HG03354 (cell line): ENCODE measurements around the gene HCN2.

Experiments
- ATAC-seq: cut with Tn5 transposase; IDR thresholded peaks from one replicate; pipeline ENCODE4 v1.9.1; 2021; ENCODE audit warnings: mild to moderate bottlenecking; ENCODE audit not compliant: unreplicated experiment, poor library complexity, severe bottlenecking

Gene HCN2

DNA sequence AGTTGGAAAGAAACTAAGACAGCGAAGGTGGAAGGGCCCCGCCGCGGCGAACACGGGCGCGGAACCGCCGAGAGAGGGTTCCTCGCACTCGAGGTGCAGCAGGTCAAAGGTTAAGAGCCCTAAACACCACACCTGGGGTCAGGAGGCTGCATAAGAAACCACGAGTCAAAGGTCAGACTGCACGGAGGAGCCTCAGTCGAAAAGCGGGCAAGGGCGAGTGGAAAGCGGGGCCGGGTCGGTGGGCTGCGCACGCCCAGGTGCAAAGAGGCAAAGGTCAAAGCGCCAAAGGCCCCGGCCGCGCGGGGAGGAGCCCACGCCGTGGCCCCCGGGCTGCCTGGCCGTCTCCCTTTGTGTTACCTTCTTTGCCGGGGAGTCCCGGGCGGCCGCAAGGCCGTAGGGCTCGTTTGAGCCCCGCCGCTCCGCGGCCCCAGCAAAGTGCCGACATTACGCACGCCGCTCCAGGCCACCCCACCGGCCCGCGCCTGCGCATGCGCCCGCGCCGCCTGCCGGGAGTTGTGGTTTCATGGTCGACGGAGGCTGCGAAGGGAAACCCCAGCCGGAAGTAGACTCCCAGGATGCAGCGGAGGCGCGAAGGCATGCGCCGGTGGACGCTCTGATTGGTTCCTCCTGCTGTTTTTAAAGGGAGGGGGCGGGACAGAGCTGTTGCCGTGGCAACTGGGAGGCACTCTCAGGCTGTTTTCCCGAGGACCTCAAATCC, 43.5 kb downstream of the HCN2 start, which contains the start of gene POLRMT:
Gene POLRMT, minus strand, starts transcription at position 470 of the 718 bp plus-strand sequence. Its CDS starts 25 bp downstream, at position 445.
- ATAC-seq: peak; percentile 81

DNA sequence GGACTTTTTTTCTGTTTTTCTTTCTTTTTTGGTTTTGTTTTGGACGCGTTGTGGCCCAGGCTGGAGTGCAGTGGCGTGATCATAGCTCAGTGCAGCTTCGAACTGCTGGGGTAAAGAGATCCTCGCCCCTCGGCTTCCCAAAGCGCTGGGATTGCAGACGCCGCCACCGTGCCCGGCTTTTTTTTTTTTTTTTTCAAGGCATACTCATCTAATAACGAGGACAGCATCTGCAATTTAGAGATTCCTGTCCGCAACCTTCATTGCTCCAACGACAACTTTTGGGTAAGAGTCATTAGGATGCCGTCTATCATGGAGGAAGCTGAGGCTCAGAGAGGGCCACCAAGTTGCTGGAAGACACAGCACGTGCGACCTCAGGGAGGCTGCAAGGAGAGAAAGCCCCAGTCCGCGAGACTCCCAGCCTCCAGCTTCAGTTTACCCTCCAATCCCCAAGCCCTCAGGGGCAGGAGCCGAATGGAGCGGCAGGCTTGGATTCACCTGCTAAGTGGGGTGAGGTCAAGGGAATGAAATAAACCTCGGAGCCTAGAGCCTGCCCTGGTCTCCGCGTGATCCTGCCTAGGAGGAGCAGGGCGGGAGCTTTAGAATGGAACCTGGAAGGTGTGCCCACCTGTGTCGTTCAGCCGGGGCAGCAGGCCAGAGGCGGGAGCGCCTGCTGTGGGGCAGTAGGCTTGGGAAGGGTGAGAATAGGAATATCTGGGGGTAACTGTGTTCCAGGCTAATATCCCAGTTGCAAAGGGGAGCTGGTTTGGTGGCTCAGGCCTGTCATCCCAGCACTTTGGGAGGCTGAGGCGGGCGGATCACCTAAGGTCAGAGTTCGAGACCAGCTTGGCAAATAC, 44.3 kb downstream of the HCN2 start:
- ATAC-seq: no peak

DNA sequence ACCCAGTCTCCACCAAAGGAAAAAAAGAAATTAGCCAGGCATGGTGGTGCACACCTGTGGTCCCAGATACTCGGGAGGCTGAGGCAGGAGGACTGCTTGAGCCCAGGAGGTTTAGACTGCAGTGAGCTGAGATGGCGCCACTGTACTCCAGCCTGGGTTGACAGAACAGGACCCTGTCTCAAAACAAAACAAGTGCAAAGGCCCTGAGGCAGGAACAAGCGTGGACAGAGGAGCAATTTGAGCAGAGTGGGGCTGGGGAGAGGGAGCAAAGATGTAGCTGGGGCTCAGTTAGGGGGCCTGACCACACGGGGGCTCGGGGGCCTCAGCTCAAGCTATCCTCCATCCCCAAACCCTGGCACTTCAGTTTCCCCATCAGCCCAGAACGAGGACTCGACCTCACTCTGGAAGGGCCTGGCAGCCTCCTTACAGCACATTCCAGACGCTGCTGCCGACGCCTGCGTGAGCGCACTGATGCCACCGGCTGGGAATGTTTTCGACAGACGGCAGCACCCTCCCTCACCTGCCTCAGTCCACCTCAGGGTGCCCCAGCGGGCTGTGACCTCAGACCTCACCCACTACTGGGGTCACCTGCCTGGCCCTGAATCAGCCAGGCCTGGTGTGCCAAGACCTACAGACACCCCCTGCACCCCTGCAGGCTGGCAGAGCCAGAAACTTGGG, 45.4 kb downstream of the HCN2 start:
- no peak for ATAC-seq

DNA sequence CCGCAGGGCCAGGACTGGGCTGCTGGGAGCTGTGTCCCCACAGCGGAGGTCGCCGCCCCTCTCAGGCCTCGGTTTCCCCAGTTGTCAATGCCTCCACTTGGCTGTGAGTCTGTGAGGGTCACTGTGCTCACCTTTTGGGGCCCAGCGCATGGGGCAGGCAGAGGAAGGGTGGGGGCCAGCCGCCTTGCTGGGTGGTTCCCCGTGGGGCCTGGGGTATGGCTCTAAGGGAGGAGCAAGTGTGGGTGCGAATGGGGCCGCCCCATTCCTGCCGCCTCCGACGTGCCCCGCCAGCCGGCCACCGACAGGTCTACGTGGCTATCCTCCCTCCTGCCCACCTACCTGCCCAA, 49.2 kb downstream of the HCN2 start:
- ATAC-seq: no peak

DNA sequence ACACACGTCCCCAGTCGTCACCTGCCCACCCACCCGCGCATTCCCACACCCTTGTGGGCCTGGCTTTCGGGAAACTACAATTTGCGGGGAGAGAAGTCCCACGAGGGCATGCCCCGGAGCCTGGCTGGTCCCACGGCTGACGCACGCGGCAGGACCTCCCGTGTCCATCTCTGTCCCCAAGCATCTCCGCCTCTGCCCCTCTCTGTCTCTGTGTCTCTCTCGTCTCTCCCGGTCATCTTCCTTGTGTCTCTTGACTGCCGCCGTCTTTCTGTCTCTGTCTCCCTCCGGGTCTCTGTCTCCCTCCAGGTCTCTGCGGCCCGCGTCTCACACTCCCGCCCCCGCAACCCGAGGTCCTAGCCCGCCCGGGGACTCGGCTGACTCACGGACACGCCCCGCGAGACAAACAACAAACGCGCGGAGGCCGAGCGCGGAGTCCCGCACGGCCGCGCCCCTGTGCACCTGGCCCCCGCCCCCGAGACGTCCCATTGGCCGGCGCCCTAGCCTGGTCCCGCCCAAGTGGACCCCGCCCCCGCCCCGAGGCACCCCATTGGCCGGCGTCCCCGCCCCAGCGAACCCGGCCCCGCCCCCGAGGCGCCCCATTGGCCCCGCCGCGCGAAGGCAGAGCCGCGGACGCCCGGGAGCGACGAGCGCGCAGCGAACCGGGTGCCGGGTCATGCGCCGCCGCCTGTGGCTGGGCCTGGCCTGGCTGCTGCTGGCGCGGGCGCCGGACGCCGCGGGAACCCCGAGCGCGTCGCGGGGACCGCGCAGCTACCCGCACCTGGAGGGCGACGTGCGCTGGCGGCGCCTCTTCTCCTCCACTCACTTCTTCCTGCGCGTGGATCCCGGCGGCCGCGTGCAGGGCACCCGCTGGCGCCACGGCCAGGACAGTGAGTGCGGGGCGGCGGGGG, 49.8 kb downstream of the HCN2 start, which contains the start of gene FGF22:
Gene FGF22, plus strand, starts transcription at position 627 of the 908 bp plus-strand sequence. Its CDS starts 47 bp downstream, at position 674.
- peak; percentile 60 for ATAC-seq

DNA sequence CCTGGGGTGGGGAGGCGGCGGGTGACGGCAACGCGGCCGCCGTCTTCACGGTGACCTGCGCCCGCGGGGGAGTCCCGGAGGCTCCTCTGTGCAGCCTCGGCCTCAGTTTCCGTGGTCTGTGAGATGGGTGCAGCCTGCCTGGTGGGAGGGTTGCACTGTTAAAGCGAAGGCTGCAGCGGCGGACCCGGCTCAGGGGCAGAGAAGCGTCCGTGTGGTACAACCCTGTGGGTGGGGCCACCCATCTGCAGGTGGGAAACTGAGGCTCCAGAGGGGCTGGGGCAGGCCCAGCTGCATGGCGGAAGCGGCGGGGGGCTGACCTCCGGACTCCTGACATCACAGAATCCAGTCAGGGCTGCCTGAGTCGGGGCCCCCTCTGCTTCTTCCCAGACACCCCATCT, 50.5 kb downstream of the HCN2 start:
- no peak for ATAC-seq

DNA sequence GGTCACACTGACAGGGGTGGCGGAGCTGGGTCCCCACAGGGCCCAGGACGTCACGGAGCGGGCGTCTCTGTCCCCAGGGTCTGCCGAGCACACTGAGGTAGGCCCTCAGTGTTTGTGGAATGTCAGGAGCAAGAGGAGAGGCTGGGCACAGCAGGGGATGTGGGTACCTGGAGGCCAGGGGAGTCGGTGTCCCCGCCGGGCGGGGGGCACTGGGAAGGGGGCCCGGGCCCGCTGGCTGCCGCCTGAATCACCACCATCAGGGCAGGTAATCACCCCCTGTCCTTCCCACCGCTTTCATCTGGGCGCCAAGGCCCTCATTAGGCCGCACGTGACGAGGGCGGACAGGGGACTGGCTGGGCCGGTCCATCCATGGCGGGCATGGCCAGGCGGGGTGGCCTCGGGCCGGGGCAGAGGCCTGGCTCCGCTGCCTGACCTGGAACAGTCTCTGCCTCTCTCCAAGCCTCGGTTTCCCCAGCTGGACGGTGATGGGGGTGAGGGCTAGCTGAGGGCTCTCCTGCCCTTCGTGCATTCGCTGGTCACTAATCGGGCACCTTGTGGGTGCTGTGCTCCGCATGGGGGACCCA, 51.0 kb downstream of the HCN2 start:
- no peak for ATAC-seq

DNA sequence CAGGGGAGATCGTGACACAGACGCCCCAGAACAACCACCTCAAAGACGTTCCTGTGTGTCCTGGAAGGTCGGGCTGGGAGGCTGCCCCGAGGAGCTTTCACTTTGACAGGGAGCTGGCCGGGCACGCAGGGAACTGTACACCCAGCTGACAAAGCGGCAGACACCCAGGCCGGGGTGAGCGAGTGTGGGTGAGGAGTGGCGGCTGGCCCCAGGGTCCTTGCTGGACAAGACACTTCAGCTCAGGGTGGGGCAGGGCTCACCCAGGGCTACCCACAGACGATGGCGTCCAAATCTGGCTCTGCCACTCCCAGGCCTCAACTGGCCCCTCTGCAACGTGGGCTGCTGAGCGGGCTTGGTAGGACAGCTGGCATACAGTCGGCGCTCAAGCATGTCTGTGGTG, 52.0 kb downstream of the HCN2 start:
- ATAC-seq: no peak

DNA sequence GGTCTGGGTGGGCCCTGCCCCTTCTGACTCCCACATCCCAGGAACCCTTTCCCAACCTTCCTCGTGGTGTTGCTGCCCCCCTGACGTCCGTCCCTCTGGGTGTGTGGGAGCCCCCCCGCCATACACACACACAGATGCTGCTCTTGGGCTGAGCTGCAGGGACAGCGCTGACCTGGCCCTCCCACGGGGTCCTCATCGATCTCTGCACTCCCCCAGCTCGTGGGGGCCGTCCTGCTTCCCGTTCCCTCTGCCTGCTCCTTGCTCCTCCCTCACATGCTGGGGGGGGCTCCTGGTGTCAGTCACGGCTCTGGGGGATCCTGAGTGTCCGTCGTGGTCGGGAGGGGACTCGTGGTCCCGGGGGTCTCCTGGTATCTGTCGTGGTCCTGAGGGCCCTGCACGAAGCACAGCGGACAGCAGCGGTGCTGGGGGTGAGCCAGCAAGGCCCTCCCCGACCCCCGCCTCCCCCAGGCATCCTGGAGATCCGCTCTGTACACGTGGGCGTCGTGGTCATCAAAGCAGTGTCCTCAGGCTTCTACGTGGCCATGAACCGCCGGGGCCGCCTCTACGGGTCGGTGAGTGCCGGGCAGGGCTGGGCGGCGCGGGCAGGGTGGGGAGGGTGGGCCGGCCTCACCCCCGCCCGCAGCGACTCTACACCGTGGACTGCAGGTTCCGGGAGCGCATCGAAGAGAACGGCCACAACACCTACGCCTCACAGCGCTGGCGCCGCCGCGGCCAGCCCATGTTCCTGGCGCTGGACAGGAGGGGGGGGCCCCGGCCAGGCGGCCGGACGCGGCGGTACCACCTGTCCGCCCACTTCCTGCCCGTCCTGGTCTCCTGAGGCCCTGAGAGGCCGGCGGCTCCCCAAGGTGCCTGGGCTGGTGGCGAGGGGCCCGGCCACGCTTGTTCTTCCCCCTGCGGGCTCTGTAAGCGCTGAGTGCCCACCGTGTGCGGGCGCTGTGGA, 53.4 kb downstream of the HCN2 start:
- ATAC-seq: no peak

DNA sequence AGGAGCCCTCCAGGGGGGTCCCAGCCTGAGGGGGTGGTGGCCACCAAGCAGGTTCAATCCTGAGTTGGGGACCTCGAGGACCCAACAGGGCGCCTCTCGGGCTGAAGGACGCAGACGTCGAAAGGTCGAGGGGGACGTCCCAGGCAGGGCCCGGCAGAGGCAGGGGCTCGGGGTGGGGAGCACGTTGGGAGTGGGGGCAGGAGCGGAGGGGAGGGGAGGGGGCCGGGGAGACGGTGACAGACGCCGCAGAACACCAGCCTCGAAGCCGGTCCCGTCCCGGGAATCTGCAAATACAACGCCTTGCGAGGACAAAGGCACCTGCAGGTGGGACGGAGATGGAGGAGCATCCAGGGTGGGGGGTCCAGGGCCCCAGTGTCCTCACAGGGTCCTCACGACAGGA, 54.1 kb downstream of the HCN2 start:
- no peak for ATAC-seq

DNA sequence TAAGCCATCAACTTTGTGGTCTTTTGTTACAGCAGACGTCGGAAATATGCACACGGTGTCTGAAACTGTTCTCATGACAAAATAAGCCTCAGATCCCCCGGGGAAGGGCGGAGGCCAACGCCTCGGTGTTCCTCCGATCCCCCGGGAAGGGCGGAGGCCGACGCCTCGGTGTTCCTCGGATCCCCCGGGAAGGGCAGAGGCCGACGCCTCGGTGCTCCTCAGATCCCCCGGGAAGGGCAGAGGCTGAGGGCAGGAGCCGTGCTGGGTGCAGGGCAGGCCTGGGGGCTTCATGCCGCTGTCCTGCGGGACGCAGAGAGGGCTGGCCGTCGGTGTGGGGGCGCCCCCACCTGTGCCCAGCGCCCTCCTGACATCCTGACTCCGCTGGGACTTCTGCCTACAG, 54.7 kb downstream of the HCN2 start:
- no peak for ATAC-seq

DNA sequence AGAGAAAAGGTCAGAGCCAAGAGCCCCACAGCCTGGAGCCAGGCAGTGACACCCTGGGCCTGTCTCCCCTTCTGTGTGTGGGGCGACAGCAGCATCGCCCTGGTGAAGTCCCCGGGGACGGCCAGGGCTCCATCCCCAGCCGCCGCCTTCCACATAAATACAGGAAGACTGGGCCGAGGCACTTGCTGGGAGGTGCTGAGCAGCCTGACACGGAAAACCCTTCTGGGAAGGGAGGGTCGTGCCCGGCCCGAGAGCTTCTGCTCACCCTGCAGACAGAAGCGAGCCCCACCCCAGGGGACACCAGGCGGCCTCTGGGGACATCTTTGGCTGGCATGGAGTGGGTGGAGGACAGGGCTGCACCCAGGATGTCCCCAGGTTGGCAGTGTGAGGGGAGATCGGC, 55.1 kb downstream of the HCN2 start:
- no peak for ATAC-seq

DNA sequence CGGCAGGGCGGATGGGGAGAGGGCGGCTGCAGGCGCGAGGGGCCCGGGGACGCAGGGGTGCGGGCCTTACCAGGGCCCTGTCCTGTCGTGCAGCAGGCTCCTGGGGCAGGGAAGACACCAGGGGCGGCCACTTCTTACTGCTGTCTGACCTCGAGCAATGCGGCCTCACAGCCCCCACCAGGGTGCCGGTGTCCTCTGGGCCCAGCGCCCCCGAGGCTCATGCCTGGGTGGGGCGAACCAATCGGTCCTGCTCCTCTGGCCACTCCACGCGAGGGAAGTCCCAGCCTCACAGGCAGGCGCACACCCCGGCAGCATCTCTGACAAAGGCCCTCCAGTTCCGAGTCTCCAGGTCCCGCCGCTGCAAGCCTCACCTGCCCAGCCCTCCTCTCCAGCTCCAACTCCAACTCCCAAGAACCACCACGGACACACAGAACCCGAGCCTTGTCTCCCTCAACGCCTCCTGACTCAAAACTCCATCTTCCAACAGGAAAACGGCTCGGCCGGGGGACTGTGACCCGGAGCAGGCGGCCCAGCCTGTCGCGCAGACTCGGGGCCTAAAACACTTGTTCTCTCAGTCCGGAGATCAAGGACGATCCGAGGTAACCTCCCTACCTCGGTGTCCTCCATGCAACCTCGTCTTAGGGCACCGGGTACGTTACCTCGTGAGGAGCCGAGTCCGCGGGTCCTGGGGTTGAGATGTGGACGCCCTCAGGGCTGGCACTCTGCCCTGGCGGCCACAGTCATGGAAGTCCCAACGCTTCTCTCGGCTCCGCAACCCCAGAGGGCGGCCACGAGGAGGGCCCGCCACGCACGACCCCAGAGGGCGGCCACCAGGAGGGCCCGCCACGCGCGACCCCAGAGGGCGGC, 56.5 kb downstream of the HCN2 start:
- no peak for ATAC-seq

DNA sequence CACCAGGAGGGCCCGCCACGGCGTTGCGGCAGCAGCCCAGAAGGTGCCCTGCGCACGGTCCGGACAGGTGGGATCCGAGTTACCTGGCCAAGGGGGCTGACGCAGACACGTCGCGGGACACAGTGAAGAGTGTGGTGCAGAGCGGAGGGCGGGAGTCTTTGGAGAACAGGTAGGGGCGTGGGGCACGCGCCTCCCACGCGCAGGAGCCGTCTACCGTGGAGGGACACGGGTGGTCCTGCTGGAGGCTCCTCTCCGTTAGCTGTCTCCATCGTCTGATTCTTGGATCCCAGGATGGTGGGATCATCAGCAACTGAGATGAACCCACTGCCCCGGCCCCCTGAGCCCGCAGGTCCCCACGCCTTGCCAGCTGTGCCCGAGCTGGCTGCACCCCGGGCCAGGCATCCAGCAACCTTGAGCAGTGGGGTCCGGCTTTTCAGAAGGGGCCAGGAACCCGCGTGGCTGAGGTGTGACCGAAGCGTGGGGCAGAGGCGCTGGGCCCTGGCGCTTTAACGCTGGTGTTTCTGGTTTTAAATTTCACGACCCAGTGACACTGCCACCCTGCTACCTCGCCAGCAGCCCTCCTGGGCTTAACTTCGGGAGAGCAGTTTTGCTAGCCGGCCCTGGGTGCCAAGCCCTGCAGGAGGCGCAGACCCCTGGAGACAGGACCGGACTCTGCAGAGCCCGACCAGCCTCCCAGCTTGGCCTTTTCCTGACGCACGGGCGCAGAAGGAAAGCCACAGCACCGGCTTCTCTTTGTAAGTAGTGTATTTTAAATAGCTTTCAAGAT, 57.3 kb downstream of the HCN2 start:
- ATAC-seq: no peak

DNA sequence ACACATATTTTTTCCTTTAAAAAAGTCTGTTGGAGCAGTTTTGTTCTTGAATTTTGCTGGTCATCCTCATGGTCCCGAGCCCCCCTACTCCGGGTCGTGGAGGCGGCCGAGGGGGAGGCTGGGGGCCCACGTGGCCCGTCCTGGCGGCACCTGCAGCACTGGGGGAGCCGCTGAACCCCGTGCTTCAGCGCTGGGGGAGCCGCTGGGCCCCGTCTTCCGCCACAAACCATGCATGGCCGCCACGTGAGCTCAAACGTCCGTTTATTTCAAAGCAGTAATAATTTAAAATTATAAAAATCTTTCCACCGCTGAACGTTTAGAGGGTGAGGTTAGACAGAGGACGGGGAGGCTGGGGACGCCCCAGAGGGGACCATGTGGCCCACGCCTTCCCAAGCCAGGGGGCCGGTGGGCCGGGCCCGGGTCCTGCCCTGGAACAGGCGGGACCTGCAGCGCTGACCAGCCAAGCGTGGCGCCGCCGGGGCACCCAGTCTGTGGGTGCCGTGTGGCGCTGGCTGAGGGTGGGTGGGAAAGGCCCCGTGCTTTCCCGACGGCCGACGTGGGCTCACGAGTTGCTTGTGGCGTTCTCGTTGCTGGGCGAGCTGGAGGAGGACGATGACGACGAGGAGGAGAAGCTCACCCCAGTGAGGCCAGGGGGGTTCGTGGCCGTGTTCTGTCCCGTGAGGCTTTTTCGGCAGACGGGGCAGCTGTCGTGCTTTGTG, 58.0 kb downstream of the HCN2 start:
- ATAC-seq: no peak

DNA sequence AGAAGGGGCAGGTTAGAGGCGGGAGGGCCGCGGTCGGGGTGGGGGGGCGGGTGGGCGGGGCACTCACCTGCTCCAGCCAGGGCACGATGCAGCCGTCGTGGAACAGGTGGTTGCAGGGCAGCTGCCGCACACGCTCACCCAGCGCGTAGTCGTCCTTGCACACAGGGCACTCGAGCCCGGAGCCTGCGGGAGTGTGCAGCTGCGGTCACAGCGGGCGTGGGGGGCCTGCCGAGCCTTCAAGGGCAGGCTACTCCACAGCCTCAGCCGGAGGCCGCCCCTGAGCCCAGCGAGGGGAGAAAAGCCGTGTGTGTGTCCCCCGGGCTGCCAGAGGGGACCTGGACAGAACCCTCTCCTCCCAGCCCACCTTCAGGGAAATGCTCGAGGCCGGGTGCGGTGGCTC, 58.6 kb downstream of the HCN2 start:
- no peak for ATAC-seq
